ENCODE results near the gene STX8. TPM values are rescaled to one million over a fixed set of nuclear protein-coding genes. Genes with fewer than 3 reads are reported as not detected.

The STX8 gene
- total and polyA plus RNA-seq, 12 donors = 53.3 to 80.1 (median 63.9) TPM

- no peak overlapping the region for H3K27ac ChIP-seq
- DNase-seq (no peak), ATAC-seq (no peak)
- no peaks in the 10 kb centered on the region for H3K9me3 ChIP-seq
- H3K4me1 ChIP-seq = peaks cover 0 to 10% (median 0%) of the 10 kb centered on the region in 9 donors
- WGBS, 2 donors = 55 to 65% methylated on average over 4 of the region's 4 CpGs
- no peak overlapping the region for H3K4me3 ChIP-seq
- H3K27me3 ChIP-seq = no peaks in the 10 kb centered on the region
- H3K36me3 ChIP-seq = no peaks in the 10 kb centered on the region
- intact Hi-C loops (cut with DNase I) = no loop called here
- TF ChIP-seq, protein P1, sequence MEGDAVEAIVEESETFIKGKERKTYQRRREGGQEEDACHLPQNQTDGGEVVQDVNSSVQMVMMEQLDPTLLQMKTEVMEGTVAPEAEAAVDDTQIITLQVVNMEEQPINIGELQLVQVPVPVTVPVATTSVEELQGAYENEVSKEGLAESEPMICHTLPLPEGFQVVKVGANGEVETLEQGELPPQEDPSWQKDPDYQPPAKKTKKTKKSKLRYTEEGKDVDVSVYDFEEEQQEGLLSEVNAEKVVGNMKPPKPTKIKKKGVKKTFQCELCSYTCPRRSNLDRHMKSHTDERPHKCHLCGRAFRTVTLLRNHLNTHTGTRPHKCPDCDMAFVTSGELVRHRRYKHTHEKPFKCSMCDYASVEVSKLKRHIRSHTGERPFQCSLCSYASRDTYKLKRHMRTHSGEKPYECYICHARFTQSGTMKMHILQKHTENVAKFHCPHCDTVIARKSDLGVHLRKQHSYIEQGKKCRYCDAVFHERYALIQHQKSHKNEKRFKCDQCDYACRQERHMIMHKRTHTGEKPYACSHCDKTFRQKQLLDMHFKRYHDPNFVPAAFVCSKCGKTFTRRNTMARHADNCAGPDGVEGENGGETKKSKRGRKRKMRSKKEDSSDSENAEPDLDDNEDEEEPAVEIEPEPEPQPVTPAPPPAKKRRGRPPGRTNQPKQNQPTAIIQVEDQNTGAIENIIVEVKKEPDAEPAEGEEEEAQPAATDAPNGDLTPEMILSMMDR (IDR thresholded peaks at IDR 0.05) = no peak
Measured at GRCh38 chr17:9401434-9401833, 174.2 kb downstream of the STX8 start.

DNA sequence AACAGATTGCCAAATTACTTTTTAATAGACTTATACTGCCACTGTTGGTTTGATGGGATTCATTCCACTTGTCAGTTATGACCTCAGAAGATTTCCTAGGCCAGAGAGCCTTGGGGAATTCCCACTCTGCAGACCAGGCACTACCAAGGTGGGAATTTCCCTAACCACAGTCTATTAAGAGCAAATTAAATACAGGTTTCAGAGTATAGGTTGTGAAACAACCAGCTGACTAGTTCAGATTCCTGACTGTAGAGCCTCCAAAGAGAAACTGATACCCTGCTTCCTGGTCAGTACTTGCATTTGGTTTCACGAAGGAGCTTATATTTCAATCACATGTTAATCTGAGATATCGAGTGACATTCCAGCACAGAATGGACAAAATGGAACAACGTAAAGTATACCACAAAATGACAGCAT lies 186.5 kb downstream of the STX8 start:
- intact Hi-C loops (cut with DNase I) = loop anchor here in 2 of 10 donors (2.0 to 5.0 kb wide), 2 partner anchors 42 to 52 kb away; no protein-coding TSS in a partner anchor
- TF ChIP-seq, protein P1 (IDR thresholded peaks at IDR 0.05) = no peak
- DNase-seq = no peak
- H3K36me3 ChIP-seq = peaks cover 0 to 7% (median 0%) of the 10 kb centered on the region in 9 donors
- no peaks in the 10 kb centered on the region for H3K27me3 ChIP-seq
- peaks cover 0 to 7% (median 0%) of the 10 kb centered on the region in 9 donors for H3K4me1 ChIP-seq
- 88 to 93% methylated on average over 3 of the region's 3 CpGs for WGBS, 2 donors
- no peak overlapping the region for H3K27ac ChIP-seq
- no peak overlapping the region for H3K4me3 ChIP-seq
- H3K9me3 ChIP-seq = peaks cover 0 to 24% (median 8%) of the 10 kb centered on the region in 11 donors
- ATAC-seq = no peak

GRCh38 chr17:9386401-9386800 lies 189.2 kb downstream of the STX8 start:
- DNase-seq (no peak), ATAC-seq (peak in 2 of 8 donors; percentile 31 to 49)

DNA sequence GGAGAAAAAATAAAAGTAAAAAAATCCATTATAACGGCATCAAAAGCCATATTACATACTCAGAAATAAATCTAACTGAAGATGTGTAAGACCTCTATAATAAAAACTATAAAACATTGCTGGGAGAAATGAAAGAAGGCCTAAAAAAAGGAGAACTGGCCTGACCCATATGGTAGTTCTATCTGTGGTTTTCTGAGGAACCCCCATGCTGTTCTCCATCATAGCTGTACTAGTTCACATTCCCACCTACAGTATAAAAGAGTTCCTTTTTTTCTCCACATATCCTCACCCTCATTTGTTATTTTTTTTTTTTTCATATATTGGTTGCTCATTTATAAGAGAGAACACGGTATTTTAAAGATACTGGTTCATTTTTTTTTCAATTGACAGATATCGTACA lies 191.8 kb downstream of the STX8 start:
- no peaks in the 10 kb centered on the region for H3K27me3 ChIP-seq
- WGBS, 2 donors = 80 to 95% methylated on average over 3 of the region's 3 CpGs
- ATAC-seq (no peak), DNase-seq (no peak)
- H3K36me3 ChIP-seq = no peaks in the 10 kb centered on the region
- peaks cover 0 to 6% (median 0%) of the 10 kb centered on the region in 9 donors for H3K4me1 ChIP-seq
- H3K9me3 ChIP-seq = no peaks in the 10 kb centered on the region
- no peak overlapping the region for H3K4me3 ChIP-seq
- intact Hi-C loops (cut with DNase I) = no loop called here
- H3K27ac ChIP-seq = no peak overlapping the region
- TF ChIP-seq, protein P1 (IDR thresholded peaks at IDR 0.05) = no peak

More at GRCh38 chr17:9386401-9386800, 189.2 kb downstream of the STX8 start:
- intact Hi-C loops (cut with DNase I) = loop anchor here in 1 of 10 donors (5.0 kb wide), 1 partner anchor 49 kb away; no protein-coding TSS in a partner anchor
- Histone ChIP-seq H3K27me3 (no peaks in the 10 kb centered on the region), H3K4me3 (no peak overlapping the region), H3K27ac (no peak overlapping the region), H3K4me1 (peaks cover 0 to 7% (median 0%) of the 10 kb centered on the region in 9 donors), H3K36me3 (no peaks in the 10 kb centered on the region), H3K9me3 (no peaks in the 10 kb centered on the region)
- TF ChIP-seq, protein P1 (IDR thresholded peaks at IDR 0.05) = no peak
- WGBS, 2 donors = 77 to 86% methylated on average over 3 of the region's 3 CpGs
